DND-41 (cell line): ENCODE measurements around the gene SLC22A16.
A peak's percentile ranks its signal among the peaks of the same experiment; 100 is the strongest.
"Not testable (repeated sequence)": the region's sequence is repeated elsewhere in the genome, so short reads cannot be mapped to it uniquely, and the experiment has no call there.

Experiments used
- CTCF ChIP-seq: IDR thresholded peaks from 2 replicates; pipeline ENCODE4 v1.5.1; 2012; ENCODE audit warnings: borderline replicate concordance, low read length, moderate library complexity, mild to moderate bottlenecking; ENCODE audit not compliant: poor library complexity, severe bottlenecking; ENCODE audit errors: extremely low read depth
- EZH2 ChIP-seq: IDR thresholded peaks from 3 replicates; pipeline ENCODE4 v1.6.1; 2012; ENCODE audit warnings: borderline replicate concordance, low read depth, mild to moderate bottlenecking, moderate library complexity, low read length, inconsistent platforms; ENCODE audit not compliant: severe bottlenecking

GRCh38 chr6:110457567-110458175, 18.7 kb downstream of the SLC22A16 start:
- TF ChIP-seq EZH2: not testable (repeated sequence)
- peak; percentile 50 for TF ChIP-seq CTCF
